Muscle of arm (tissue), 12 donors: ENCODE measurements around the gene SYNCRIP. TPM values are rescaled to one million over a fixed set of nuclear protein-coding genes. Genes with fewer than 3 reads are reported as not detected.

Source experiments
- polyA plus RNA-seq, 12 donors: library from polyadenylated mRNA; unstranded; fragments of 120-200 nt; gene quantifications; one replicate each; pipeline ENCODE4 v1.2.1, GENCODE V29; 2013; ENCODE audit not compliant: insufficient read length in 12 of 12

SYNCRIP gene
- polyA plus RNA-seq, 12 donors, result 85.3 to 147 (median 117) TPM; not detected in 1

Other genes starting within 250 kb of the SYNCRIP start
- gene NT5E, start 192.8 kb downstream of the SYNCRIP start, polyA plus RNA-seq, result 10 to 100 TPM in 11 of 12 donors, not detected in 1; 21.1 to 56.0 (median 29.1) TPM
- 10 to 100 TPM in 11 of 12 donors, not detected in 1; 30.8 to 96.1 (median 55.4) TPM for gene SNX14, start 49.0 kb downstream of the SYNCRIP start, polyA plus RNA-seq